ENCODE data around the gene KIAA1755. TPM values are rescaled to one million over a fixed set of nuclear protein-coding genes. Genes with fewer than 3 reads are reported as not detected.

The KIAA1755 gene
- total RNA-seq, 1 donor from 2014 or later: 7.0 TPM

DNA sequence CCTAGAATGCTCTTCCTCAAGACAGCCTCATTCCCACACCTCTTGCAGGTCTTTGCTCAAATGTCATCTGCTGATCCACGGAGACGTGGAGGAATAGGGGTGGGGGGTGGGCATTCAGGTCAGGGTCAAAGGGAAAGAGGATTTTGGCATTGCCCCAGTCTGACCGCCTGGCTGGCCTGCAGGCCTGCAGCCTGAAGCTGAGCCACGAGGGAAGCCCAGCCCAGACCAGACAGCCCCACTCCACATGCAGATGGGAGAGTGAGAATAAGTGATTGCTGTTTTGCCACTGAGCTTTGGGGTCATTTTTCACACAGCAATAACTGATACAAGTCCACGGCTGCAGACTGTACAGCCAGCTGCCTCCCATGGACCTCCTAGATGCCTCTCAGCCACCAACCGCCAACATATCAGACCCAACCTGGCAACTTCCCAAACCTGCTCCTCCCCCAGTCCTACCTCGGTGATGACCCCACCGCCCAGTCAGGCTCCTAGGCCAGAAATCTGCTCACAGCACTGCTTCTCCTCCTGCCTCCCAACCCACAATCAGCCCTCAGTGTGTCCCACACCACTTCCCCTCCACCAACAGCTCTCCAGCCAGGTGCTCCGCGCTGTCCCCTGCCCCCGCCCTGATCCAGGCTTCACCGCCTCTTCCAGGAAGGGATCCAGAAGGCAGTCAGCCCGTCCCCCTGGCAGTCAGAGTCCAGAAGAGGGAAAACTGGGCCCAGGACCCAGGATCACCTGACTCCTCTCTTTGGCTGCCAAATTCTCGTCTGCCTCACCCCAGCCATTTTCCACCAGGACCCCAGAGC, 14.0 kb downstream of the KIAA1755 start:
- DNase-seq (ENCODE audit: low spot score): peak; percentile 75
- intact Hi-C loops (cut with DNase I): no loop called here

DNA sequence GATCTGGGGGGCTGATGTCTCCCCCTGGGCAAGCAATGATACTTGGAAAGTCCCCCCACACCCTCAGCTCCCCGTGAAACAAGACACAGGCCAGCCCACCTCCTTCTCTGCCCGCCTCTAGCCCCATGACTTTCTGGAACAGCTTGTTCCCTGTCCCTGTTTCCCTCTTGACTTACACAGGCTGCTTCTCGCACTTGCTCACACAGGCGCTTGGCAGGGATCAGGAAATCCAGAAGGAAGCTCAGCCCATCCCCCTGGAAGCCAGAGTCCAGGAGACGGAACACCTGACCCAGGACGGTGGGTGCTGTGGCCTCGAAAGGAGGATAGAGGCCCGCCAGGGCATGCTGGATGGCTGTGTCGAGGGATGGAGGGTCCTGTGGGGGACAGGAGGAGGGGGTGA, 14.8 kb downstream of the KIAA1755 start:
- DNase-seq (ENCODE audit: low spot score): peak; percentile 46
- intact Hi-C loops (cut with DNase I): no loop called here

DNA sequence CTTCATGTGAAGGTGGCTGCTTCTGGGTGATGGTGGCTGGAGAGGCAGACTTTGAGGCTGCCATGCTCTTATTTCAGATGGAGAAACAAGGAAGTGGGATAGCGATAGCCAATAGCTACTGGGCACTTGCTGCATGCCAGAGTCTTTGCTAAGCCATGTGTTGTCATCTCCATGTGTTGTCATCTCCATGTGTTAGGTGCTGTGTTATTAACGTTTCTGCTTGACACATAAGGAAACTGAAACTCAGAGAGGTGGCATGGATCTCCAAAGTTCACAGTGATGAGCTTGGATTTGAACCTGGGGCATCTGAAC, 16.9 kb downstream of the KIAA1755 start:
- intact Hi-C loops (cut with DNase I): no loop called here

DNA sequence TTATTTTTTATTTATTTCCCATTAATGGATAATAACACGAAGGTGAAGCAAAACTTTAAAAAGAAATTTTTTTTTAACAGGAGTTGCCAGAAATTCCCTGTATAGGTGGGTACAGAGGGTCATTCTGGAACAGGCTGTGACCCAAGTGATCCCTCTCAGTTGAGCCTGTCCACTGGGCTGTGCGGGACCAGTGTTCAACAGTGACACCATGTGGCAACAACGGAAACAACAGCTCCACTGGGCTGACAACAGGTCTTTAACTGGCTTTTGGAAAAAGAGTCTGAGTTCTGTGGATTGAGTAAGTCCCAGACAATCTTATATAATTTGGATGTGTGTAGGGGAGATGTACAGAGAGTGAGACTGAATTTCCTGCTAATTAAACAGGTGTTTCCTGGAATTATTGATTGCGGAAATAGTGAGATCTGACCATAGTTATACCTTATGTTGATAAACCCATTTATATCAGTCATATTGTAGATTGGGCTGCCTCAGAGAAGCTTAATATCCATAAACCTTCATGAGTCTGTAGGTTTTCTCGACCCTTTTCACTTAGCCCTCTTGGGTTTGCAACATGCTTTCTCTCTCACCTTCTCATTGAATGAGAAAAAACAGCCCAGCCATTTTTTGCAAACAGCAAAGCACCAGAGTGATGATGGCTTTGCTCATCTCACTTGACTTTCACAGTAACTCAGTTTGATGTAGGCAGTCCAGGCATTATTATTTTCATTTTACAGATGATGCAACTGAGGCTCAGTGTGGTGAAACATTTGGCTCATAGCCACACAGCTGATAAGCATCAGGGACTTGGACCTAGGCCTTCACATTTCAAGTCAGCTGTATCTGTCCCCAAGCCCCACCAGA, 17.5 kb downstream of the KIAA1755 start:
- DNase-seq (ENCODE audit: low spot score): peak; percentile 31
- intact Hi-C loops (cut with DNase I): no loop called here

More for the DNA sequence above, 16.9 kb downstream of the KIAA1755 start:
- DNase-seq (ENCODE audit: low spot score): peak; percentile 51

DNA sequence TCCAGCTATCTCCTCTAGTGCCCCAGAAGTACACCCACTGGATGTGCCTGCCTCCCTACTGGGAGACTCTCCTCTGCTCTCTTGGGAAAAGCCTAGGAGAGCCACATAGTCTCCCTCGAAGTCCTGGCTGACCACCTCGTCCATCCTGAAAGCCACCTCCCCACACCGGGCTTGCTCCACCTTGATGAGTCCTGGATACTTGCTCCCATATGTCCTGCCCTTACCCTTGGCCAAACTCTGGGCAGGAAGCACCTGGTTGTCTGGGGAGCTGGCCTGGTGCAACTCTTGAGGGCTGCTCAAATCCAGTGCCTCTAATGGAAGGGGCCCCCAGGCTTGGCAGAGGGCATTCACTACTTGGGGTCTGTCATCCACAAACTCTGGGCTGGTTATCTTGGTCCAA, 19.3 kb downstream of the KIAA1755 start:
- peak; percentile 61 for DNase-seq (ENCODE audit: low spot score)
- intact Hi-C loops (cut with DNase I): no loop called here

DNA sequence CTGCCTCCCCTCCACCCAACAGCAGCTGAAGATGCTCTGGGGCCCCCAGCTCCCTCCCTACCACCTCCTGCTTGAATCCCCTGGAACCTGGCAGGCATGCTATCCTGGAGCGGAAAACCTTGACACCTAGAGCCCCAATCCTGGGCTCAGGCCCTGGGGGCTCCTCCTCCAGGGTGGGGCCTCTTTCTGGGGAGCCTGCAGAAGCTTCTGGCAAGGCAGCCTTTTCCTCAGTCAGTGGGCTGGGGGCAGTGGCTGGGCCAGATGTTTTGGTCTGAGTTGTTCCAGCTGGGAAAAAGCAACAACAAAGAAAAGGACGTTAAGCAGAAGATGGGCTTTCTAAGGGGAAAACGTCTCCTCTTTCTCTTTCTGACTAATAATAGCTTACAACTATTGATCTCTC, 21.1 kb downstream of the KIAA1755 start:
- intact Hi-C loops (cut with DNase I): no loop called here
- no peak for DNase-seq (ENCODE audit: low spot score)

DNA sequence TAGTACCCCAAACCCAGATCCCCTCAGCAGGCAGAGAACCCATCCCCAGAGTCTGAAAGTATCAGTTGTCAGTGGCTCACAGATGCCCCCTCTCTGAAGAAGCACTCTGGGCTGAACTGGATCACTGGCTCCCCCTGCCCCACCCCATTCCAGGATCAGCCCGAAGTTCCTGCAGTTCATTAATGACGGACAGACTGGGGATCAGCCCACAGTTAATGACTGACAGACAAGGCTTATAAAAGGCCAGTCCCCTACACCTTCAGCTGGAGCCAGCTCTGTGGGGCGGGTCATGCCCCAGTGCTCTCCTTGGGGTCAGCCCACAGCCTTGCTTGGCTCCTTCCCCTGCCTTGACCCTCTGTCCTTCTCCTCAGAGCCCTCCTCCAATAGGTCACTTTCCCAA, 21.7 kb downstream of the KIAA1755 start:
- no peak for DNase-seq (ENCODE audit: low spot score)
- intact Hi-C loops (cut with DNase I): no loop called here

DNA sequence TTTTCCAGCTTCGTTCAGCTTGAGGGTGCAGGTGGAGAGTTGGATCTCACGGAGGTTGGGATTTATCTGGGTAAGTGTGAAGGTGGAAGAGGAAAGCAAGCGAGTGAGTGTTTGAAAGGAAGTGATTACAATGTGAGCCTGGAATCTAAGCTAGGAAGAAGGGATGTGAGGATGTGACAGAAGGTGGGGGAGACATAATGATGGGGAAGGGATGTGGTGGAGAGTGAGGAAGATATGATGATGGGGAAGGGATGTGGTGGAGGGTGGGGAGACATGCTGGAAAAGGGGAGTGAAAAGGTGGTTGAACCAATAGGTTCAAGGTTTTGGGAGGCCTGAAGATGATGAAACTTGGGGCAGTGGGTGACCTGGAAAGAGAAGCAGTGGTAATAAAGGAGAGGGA, 23.2 kb downstream of the KIAA1755 start:
- DNase-seq (ENCODE audit: low spot score): no peak
- intact Hi-C loops (cut with DNase I): no loop called here

DNA sequence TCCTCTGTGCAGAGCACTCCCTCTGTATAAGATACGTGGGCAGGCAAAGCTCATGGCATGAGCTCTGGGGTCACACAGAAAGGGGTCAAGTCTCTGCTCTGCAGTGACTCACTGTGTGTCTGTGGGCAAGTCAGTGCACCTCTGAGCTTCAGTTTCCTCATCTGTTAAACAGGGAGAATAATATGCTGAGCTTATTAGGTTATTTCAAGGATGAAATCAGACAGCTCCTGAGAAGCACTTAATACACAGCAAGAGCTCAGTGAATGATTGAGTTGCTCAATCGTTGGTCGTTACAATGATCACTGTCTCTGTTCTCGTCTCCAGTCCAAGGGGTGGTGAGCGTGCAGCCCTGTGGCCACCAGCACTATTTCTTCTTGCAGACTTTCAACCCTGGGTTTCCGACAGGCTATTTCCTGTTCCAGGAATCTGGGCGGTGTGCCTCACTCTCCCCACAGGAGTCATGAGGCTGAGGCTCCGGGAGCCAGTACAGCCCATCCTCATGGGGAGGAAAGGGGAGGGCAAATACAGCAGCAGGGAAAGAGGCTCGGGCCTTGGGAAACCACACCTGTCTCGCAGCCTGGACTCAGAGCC, 28.9 kb downstream of the KIAA1755 start:
- DNase-seq (ENCODE audit: low spot score): no peak
- intact Hi-C loops (cut with DNase I): loop anchor here (5.0 kb wide), 2 partner anchors 61 to 176 kb away; no protein-coding TSS in a partner anchor

DNA sequence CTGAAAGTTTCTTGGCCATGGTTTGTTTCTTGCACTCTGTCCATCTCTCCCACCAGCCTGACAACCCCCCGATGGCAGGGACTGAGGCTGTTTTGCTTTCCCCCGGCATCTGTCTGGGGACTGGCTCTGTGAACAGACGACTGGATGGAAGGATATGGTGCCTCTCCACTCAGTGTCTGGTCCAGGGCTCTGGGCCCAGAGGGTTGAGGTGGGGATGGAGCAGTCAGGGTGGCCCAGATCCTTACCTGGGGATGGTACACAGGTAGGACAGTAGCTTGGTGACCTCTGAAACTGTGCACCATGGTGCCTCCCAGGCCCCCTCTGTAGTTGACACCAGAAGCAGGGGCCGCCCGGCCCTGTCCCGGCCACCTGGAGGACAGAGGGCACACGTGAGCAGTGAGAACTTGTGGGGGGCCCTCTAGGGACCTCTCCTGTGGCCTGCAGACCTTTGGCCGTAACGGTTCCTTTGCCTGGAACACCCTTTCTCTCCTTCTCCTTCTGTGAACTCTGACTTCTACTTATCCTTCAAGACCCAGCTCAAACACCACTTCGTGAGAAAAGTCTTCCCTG, 29.5 kb downstream of the KIAA1755 start:
- intact Hi-C loops (cut with DNase I): loop anchor here (5.0 kb wide), 2 partner anchors 61 to 176 kb away; no protein-coding TSS in a partner anchor
- DNase-seq (ENCODE audit: low spot score): no peak

- intact Hi-C loops (cut with DNase I): loop anchor here (5.0 kb wide), 2 partner anchors 62 to 177 kb away; no protein-coding TSS in a partner anchor
- DNase-seq (ENCODE audit: low spot score): no peak
Observed at GRCh38 chr20:38230253-38230551, 30.3 kb downstream of the KIAA1755 start.

DNA sequence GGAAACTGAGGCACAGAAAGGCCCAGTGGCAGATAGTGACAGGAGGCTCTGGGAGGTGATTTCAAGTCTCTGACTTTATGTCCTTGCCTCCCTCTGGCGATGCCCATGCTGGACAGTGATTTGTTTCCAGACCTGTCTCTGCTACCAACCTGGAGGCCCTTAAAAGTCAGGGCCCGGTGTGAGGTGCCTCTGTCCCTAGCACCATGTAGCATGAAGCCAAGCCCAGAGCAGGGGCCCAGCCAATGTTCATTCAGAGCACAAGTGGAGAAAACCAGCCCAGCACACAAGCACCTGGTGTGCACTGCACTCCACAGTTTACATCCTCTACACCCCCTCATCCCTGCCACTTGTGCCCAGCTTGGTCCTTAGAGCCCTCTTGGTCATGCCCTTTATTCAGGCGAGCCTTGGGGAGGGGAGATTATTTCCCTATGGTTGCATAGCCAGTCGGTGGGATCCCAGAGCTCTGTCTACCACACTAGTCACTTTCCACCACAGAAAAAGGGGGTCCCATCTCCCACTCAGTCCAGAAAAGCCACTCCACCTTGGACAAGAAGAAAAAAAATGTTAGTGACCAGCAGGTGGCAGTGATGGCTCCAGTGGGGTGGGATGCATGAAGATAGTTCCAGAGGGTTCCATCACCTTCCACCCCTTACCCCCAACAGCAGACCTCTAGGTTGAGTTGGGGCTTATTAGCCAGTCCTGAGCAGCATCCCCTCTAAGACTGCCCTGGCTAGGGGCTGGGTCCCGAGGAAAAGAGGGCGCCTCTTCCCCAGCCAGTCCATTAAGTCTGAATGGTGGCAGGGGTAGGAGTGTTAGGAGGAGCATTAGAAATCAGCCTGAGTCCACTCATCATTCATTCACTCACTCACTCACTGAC, 30.9 kb downstream of the KIAA1755 start:
- intact Hi-C loops (cut with DNase I): loop anchor here (5.0 to 10.0 kb wide), 3 partner anchors 63 to 665 kb away; no protein-coding TSS in a partner anchor
- peak; percentile 17 for DNase-seq (ENCODE audit: low spot score)

- DNase-seq (ENCODE audit: low spot score): peak; percentile 5
- intact Hi-C loops (cut with DNase I): loop anchor here (10.0 kb wide), 1 partner anchor 664 kb away; no protein-coding TSS in a partner anchor
Observed at GRCh38 chr20:38228436-38228835, 32.1 kb downstream of the KIAA1755 start.

DNA sequence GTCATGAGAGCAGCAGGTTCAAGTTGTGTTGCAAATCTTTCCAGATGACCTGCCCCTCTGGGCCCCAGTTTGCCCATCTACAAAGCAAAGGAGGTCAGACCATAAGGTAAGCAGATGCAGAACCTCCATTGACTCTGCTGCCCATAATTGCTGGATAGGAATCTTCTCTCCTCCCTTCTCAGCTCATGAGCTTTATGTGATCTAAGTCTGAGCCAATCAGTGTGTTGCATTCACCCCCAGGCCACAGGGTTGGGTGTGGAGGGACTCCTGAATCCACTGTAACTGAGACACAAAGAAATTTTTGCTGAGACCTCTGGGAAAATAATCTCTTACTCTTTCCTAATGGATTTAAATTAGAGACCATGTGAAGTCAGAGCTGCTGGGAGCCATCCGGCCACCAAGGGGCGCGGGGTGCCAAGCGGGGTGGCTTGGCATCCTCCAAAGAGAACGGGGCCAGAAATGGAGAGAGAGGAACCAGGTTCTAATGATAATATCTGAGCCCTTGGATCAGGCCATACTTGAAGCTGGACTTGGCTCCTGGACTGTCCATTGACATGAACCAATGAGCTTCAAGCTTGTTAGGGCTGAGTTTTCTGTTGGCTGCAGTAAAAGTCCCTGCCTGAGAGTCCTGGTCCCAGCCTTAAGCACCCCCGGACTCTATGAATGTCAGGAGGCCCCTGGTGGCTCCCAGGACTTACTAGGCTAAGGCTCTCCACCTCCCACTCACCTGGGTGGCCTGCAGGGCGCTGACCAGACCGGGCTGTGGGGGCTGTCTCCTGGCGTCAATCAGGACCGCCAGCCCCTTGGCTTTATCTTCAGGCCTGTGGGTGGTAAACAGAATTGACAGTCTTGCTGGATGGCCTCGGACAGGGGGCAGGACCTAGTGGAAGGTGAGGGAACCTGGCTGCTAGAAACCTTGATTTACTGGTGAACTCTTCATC, 32.8 kb downstream of the KIAA1755 start:
- DNase-seq (ENCODE audit: low spot score): peak; percentile 46
- intact Hi-C loops (cut with DNase I): loop anchor here (10.0 kb wide), 1 partner anchor 663 kb away; no protein-coding TSS in a partner anchor

GRCh38 chr20:38226553-38226952, 34.0 kb downstream of the KIAA1755 start:
- intact Hi-C loops (cut with DNase I): loop anchor here (10.0 kb wide), 1 partner anchor 662 kb away; no protein-coding TSS in a partner anchor
- peak; percentile 22 for DNase-seq (ENCODE audit: low spot score)

DNA sequence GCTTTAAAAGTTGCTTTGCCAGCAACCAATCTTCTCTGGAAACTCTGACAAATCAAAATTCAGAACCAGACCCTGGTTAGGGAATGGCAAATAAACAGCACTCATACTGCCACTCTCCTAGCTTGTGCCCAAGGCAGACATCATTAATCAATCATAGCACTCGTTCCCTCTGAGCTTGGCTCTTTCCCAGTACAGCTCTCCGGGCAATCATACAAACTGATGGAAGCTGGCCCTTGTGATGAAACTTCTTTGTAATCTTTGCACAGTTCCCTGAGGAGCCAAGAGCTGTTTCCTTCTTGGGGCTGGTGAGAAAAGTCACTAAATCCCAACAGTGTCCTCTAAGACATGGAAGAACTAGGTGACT, 34.7 kb downstream of the KIAA1755 start:
- DNase-seq (ENCODE audit: low spot score): no peak
- intact Hi-C loops (cut with DNase I): loop anchor here (10.0 kb wide), 1 partner anchor 661 kb away; no protein-coding TSS in a partner anchor

- peak; percentile 53 for DNase-seq (ENCODE audit: low spot score)
- intact Hi-C loops (cut with DNase I): loop anchor here (10.0 kb wide), 1 partner anchor 661 kb away; no protein-coding TSS in a partner anchor
Observed at GRCh38 chr20:38225240-38225899, 35.2 kb downstream of the KIAA1755 start.

Data from cardiac septum (tissue), 1 donor.